Stimulated activated CD8-positive, alpha-beta memory T cell treated with anti-CD3 and anti-CD28 coated beads, Interleukin-12 subunit alpha, Interleukin-12 subunit beta, amount 100 ng/mL, for 1 hour (primary cell): ENCODE measurements around the gene KDM1B.

Experiments used
- DNase-seq: peaks from one replicate; pipeline ENCODE4 v3.0.0-alpha.2; 2020; ENCODE audit warnings: low read depth

KDM1B gene

GRCh38 chr6:18262702-18263417 is 107.6 kb downstream of the KDM1B start:
- DNase-seq = no peak

GRCh38 chr6:18263418-18264218 is 108.4 kb downstream of the KDM1B start:
- no peak for DNase-seq

- peak; percentile 80 for DNase-seq
These were observed 109.1 kb downstream of the KDM1B start, which contains the start of gene DEK for GRCh38 chr6:18264219-18264922. DEK (minus strand) TSS chr6:18264530; CDS start chr6:18263987, 543 bp downstream.

GRCh38 chr6:18264923-18265377 is 109.7 kb downstream of the KDM1B start:
- DNase-seq = no peak

GRCh38 chr6:18265787-18266522 is 110.7 kb downstream of the KDM1B start:
- DNase-seq = no peak

- DNase-seq = no peak
These were observed 111.3 kb downstream of the KDM1B start for GRCh38 chr6:18266523-18266912.

GRCh38 chr6:18268066-18268465 is 112.8 kb downstream of the KDM1B start:
- DNase-seq = no peak

- DNase-seq = no peak
These were observed 114.0 kb downstream of the KDM1B start for GRCh38 chr6:18269253-18269652.

- DNase-seq = no peak
These were observed 114.5 kb downstream of the KDM1B start for GRCh38 chr6:18269717-18270116.

GRCh38 chr6:18270216-18270615 is 115.0 kb downstream of the KDM1B start:
- no peak for DNase-seq
